CD4-positive, alpha-beta T cell treated with Interleukin-6 at 100 ng/mL for 8 hours (primary cell): ENCODE results near the gene KLHL29.

Source experiments
- DNase-seq: peaks from one replicate; pipeline ENCODE4 v3.0.0-alpha.2; 2020; ENCODE audit warnings: mixed read lengths, low spot score

KLHL29 gene

GRCh38 chr2:23632831-23633395 is 247.9 kb downstream of the KLHL29 start:
- no peak for DNase-seq

DNA sequence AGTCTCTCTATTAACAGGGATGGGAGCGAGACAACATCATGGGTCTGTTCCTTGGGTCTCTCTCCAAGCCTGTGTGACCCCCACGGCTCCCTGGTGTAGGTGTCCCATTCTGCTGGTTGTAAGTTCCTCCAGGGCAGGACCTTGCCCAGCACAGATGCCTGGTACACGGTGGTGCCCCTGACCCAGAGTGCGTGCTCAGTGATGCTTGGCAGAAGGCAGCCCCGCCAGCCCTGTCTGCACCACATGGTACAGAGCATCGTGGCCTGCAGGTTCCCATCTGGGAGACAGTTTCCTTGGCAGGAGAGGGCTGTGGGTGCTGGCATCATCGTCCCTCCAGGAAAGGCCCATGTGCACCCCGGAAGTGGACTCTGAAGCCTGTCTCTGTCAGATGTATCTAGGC is 249.0 kb downstream of the KLHL29 start:
- DNase-seq = no peak

- DNase-seq = no peak
Observed at GRCh38 chr2:23635442-23636340, 250.7 kb downstream of the KLHL29 start.

DNA sequence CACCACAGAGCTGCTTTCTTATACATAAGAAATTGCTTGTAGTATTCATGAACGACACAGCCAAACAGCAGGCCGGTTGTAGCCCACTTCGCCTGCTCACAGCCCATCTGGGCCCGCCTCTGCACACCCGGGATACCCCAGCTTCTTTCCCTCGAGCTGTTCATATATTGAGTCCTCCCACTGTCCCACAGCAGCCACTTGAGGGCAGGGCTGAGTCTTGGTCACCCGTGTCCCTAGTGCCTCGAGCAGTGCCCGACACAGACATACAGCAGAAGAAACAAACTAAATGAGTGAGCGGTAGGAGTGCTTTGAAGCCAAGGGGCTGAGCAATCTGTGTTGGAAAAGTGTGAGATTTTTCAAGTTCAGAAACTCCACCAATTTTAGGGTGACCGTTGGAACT is 251.4 kb downstream of the KLHL29 start:
- no peak for DNase-seq

GRCh38 chr2:23637011-23637778 is 252.2 kb downstream of the KLHL29 start:
- DNase-seq = no peak

GRCh38 chr2:23639406-23639982 is 254.5 kb downstream of the KLHL29 start:
- no peak for DNase-seq

- no peak for DNase-seq
Observed at GRCh38 chr2:23640711-23641110, 255.7 kb downstream of the KLHL29 start.

- DNase-seq = no peak
Observed at GRCh38 chr2:23642516-23642915, 257.5 kb downstream of the KLHL29 start.

GRCh38 chr2:23645230-23645808 is 260.3 kb downstream of the KLHL29 start:
- no peak for DNase-seq

GRCh38 chr2:23647563-23647962 is 262.6 kb downstream of the KLHL29 start:
- no peak for DNase-seq

GRCh38 chr2:23649303-23649702 is 264.3 kb downstream of the KLHL29 start:
- no peak for DNase-seq

GRCh38 chr2:23649819-23650218 is 264.8 kb downstream of the KLHL29 start:
- no peak for DNase-seq

GRCh38 chr2:23651187-23652080 is 266.5 kb downstream of the KLHL29 start:
- no peak for DNase-seq

- DNase-seq = no peak
Observed at GRCh38 chr2:23653326-23653725, 268.3 kb downstream of the KLHL29 start.

GRCh38 chr2:23654756-23655155 is 269.8 kb downstream of the KLHL29 start:
- DNase-seq = no peak

DNA sequence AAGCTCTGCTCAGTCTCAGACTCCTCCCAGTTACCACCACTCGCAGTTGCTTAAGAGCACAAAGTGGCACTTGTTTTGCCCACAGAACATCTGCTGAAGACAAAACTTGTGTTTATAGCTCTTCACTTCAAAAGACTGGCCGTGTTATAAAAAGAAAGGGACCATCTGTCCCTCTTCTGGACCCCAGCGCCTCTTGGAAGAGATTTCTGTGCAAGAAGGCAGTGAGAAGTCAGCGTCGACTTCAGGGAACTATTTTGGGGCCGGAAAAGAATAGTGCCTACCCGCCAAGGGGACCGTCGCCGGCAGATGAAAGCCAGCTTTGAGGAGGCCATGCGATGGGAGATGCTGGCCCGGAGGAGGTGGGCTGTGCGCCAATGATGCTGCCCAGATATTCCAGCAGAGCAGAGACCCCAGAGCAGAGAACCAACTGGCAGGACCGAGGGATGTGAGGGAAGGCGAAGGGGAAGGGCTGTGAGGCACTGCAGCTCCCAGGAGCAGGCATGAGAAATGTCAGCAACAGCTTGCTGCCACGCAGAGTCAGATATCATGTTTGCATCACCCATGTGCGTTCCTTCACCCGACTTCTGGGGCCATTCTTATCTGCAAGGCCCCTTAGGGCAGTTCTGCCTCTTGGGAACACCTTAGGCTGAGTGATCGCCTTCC is 271.1 kb downstream of the KLHL29 start:
- DNase-seq = no peak

DNA sequence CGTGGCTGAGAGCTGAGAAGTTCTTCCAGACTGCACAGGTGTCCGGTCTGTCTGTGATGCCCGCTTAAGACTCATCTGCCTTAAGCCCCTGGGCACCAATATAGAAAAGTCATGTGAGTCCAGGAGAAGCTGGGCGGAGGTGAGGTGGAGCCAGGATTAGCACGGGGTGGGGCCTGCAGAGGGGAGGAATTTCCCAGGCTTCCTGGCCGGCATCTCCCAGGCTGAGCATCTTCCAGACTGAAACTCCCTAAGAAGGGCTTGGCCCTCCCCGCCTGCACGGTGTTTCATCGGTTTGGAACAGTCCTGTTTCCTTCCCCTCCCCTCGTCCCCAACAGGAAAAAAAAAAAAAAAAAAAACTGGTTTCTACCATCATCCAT is 271.6 kb downstream of the KLHL29 start:
- no peak for DNase-seq

GRCh38 chr2:23657371-23657770 is 272.4 kb downstream of the KLHL29 start:
- DNase-seq = no peak

GRCh38 chr2:23657934-23658333 is 273.0 kb downstream of the KLHL29 start:
- no peak for DNase-seq

- DNase-seq = no peak
Observed at GRCh38 chr2:23658466-23658942, 273.5 kb downstream of the KLHL29 start.
